IPS-11a (cell line): ENCODE data around the gene RAX.

Experiments
- H3K4me3 ChIP-seq: one replicate; pipeline ENCODE4 v1.5.1; 2013; ENCODE audit warnings: low read depth, low read length, control low read depth

The RAX gene

DNA sequence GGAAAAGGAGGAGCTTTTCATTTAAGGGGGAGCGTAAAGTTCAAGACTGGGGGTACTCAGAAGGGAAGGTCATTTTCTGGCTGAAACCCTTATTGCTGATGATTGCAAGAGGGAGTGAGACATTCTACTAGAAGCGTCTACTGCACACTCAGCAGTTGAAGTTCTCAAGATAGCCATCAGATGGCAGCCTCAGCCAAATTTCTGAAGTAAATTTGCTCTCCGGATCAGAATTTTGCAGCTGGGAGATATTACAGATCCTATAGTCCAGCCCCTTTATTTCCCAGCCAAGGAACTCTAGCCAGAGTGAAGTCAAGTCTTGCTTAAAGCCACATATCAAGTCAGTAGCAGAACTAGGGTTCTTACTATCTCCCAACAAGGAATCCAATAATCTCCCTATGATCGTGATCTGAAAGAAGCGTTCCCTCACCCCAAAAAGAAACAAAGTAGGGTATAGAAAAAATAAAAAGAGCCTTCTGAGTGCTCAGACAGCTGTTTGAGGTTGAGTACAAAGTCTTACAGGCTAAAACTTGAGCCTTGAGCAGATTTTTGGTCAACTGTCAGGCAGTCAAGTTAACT, 24.0 kb downstream of the RAX start:
- H3K4me3 ChIP-seq: no peak overlapping the region

DNA sequence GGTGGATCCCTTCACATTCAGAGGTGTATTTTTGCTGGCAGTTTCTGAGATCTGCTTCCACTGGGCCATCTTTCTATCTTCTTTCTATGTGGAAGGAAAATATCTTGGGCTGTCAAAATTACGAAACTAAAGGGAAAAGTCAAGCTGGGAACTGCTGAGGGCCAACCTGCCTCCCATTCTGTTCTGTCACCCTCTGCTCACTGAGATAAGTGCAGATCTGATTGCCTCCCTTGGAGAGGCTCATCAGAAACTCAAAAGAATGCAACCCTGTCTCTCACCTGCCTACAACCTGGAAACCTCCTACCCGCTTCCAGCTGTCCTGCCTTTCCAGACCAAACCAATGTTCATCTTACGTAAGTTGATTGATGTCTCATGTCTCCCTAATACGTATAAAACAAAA, 26.5 kb downstream of the RAX start:
- no peak overlapping the region for H3K4me3 ChIP-seq

DNA sequence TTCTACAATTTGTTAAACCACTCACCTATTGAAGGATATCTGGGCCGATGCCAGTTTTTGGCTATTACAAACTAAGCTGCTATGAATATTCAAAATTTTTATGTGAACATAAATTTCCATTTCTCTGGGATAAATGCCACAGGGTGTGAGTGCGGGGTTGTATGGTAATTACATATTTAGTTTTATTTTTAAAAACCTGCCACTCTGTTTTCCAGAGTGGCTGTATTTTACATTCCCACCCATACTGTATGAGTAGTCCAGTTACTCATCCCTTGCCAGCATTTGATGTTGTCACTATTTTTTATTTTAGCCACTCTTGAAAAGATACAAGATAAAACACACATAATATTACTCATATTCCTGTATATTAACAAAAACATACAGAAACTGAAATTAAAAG, 30.3 kb downstream of the RAX start:
- H3K4me3 ChIP-seq: no peak overlapping the region

DNA sequence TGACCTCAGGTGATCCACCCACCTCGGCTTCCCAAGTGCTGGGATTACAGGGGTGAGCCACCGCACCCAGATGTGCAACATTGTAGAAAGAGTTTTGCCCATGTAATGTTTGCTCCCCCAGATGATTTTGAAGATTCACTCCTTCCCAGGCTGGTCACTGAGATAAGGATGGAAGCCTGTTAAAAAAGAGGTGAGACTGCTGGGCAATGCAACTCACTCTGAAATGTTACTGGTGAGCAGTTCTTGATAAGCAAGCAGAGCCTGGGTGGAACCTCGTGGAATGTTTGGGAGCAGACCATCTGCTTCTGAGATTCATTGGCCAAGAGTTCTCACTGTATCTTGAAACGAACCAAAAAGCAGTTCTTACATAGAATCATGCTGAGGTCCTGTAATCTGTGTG, 33.6 kb downstream of the RAX start:
- H3K4me3 ChIP-seq: no peak overlapping the region

DNA sequence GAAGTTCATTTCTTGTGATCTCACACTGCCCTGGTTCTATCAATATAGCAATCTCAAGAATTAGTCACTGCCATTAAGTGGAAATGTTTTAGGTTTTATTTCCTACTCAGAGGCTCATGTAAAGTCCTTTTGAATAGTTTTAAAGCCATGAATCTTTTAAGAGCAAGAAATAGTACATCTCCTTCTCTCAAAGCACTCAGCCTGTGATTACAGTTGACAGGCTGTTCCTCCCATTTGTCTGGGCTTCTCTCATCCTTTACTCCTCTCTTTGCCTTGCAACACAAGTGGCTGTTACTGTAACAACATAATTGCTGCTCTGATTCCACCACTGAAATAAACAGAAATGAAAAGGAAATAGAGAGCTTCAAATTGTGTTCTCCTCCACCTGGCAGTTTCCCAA, 34.9 kb downstream of the RAX start:
- no peak overlapping the region for H3K4me3 ChIP-seq

DNA sequence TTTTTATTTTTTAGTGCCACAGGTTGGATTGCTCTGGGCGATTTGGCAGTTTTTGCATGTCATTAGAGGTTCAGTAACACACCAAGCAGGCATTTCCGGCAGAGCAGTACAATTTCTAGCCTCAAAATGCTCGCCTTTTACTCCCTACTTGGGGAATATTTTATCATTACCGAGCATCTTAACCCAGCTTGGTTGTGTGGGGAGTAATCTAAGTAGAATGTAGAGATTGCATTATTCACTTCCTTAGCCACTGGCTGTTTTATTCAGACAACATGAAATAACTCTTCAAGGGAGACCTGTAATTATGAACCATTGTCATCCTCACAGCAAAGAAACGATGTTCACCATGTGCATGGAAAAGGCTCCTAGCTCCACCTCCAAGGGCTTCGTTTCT, 40.2 kb downstream of the RAX start:
- no peak overlapping the region for H3K4me3 ChIP-seq

DNA sequence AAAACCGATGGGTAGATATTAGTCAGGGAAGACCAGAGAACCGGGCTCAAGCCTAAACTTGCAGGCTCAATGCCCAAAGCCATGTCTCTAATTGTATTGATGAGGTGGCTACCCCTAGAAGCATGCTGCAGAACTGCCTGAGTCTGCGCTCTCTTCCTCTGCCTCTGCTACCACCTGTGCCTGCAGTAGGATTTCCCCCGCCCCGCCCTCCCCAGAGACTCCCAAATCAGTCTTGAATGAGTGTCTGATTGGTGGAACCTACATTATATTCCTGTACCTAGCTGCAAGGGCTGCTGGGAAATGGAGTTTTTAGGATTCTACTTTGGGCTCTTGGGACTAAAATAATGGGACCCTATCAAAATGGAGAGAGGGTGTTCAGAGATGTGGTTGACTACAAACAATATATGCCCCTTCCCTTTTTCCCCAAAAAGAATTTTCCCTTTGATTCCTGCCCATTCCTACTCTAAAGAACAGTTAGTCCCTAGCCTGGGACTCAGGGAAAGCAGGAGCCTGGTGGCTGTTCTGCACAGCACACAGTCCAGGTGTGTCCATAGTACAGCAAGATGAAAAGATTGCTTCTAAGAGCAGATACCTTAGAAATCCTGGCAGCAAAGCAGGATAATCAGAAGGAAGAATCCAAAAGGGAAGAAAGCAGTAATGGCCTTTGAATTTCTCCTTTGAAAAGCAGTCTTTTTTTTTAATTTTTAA, 40.8 kb downstream of the RAX start:
- H3K4me3 ChIP-seq: no peak overlapping the region

DNA sequence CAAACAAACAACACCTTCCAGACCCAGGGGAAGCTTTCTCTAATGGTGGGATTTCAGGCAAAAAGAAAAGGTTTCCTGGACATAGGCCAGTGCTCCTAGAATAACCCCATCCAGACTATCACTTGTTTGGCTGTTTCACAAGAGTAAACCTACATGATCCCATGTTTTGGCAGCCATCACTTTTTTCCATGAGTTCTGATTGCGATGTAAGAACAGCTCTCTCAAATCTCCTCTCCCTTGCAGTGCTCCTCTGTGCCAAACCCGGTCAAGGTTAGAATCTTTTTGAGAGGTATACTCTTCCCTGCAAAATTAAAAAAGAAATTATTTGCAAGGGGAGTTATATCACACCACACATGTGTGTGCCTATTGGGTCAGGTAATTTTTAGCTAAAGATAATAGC, 41.4 kb downstream of the RAX start:
- H3K4me3 ChIP-seq: no peak overlapping the region

DNA sequence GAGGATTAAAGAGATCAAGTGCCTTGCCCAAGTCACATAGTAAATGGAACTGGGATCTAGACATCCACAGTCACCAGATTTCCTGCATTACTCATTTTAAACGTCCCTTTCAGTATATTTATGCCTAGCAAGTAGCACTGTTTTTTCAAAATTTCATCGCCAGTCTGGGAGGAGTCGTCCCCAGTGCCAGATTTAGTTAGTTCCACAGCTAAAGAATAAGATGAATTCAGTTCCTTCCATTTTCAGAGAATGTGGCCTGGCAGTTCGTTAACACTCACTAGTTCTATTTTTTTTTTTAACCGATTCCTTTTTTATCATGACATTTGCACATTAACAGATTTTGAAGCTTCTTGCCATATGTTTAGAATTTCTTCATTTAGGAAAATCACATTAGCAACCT, 42.1 kb downstream of the RAX start:
- no peak overlapping the region for H3K4me3 ChIP-seq

DNA sequence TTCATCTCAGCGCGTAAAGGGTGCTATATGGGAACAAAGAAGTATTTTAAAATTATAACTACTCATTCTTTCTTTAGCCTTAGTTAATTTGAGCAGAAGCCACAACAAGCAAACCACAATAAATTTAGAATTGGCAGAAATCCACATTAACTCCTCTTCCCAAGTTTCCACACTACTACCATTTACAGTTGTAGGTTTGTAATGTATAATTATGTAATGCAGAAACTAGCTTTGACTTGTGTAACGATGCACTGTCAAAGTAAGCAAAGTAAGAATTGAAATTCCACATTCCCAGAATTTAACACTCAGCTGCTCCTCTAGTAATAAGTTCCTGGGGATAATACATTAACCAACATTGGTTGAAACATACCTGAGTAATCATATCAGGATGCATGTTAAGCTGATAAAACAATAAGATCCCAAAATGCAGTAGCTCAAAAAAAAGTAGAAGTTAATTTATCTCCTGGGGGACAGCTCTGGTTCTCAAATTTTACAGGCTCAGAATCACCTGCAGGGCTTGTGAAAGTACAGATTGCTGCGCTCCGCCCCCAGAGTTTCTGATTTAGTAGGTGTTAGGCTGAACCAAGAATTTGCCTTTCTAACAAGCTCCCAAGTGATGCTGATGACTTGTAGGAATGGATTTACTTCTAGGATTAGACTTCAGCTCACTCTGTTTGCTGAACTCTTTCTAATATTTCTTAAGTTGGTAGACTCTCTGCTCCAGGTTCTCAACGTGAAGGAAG, 43.4 kb downstream of the RAX start:
- no peak overlapping the region for H3K4me3 ChIP-seq

DNA sequence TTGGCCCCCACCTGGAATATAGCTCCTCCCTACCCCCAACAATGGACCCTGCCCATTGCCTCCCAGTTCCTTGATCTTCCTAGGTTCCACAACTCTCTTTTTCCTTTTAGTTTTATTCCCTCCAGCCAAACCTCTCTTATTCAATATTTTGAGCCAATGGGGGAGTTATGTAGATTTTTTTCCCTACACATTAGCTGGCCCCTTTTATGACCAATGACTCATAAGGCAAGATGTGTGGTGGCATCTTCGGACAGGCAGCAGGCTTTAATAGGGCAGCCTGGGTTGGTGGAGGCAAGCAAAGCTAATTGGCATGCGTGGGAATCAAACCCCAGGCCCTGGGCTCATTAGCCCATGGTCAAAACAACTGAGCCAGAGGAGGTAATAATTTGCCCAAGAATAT, 44.1 kb downstream of the RAX start:
- no peak overlapping the region for H3K4me3 ChIP-seq

DNA sequence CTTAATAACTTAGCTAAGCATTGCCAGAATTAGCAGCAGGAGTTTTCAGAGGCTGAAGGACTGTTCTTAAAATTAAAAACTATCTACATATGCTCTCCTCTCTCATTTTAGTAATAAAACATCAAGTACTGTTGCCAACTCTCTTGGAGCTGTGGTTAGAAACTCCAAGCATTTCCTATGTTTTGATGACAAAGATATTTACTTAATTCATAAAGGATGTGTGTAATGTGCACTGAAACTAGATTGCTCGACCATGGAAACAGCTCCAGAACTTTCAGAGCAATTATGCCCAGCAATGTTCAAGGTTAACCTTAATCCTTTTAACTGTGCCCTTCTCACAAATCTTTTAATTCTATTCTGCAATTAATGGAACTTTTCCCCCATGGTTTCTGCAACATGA, 44.9 kb downstream of the RAX start:
- no peak overlapping the region for H3K4me3 ChIP-seq

DNA sequence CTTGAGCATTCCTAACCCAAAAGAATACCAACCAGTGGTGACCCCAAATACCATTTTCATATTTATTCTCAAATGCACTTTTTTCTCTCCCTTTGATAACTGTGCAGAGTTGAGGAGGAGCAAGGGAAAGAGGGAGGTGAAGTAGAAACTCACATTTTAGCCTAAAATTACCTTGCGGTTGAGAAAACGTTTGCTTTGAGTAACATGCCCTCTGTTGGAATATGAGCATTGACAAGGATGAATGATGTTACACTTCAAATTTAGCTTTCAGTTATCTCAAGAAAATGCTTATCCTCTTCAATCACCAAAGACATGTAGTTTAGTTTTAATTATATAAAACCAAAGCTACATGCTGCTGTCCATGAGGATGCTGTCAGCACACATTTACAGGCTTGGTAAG, 50.9 kb downstream of the RAX start:
- H3K4me3 ChIP-seq: no peak overlapping the region

DNA sequence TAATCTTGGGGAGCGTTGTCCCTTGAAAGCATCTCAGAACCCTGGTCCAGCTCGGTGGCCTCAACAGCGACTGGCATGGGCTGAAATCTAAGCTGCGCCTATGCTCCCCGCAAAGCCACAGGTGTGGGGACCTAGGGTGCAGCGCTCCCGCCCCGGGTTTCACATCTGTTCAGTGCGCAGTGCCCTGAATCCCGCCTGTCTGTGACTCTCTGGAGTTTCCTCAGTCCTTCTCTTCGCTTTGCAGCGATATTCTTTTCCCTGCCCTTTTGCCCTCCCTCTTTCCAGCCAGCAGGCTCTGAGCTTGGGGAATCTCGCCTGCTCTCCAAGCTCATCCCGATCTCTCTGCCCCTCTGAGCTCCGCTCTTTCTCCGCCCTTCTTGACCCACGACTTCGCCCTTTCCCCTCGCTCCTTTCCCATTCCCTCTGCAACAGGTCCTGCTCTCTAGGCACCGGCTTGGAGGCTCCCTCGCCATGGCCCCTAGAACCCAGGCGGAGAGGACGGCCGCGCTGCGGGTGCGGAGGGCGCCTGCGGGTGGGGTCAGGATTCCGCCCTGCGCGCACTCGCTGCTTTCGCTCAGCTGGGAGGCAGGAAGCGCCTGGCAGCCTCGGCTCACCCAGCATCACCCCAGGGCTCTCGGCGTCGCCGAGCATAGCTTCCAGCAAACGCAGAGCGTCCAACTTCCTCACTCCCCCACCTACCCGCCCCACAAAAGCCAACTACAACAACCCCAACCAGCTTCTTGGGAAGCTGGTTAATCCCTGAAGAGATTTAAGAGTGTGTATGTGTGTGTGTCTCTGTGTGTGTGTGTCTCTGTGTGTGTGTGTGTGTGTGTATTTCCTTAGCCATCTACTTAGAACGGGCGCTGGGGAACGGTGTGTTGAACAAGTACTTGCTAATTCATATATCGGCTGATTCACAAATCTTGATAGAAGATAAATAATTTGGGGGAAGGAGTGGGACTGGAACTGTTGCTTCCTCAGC, 52.2 kb downstream of the RAX start:
- peak overlapping the region; percentile 29 for H3K4me3 ChIP-seq

DNA sequence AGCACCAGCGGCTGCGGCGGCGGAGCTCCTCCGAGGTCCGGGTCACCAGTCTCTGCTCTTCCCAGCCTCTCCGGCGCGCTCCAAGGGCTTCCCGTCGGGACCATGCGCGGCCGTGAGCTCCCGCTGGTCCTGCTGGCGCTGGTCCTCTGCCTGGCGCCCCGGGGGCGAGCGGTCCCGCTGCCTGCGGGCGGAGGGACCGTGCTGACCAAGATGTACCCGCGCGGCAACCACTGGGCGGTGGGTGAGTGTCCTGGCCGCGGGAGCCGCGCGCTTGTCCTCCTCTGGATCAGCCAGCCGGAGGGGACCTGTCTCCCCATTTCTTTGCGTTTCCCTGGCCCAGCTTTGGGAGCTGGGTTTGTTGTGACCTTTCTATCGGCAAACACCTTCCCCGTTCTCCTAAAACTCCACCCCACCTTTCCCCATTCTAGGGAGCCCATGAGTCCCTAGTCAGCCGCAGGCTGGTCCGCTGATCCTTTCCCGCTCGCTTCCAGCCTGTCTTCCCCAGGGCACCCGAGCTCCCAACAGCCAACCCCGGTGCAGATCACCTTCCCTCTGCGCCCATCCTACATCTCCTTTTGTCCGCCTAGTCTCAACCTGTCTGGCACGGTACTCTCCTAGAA, 53.0 kb downstream of the RAX start:
- H3K4me3 ChIP-seq: peak overlapping the region; percentile 28

DNA sequence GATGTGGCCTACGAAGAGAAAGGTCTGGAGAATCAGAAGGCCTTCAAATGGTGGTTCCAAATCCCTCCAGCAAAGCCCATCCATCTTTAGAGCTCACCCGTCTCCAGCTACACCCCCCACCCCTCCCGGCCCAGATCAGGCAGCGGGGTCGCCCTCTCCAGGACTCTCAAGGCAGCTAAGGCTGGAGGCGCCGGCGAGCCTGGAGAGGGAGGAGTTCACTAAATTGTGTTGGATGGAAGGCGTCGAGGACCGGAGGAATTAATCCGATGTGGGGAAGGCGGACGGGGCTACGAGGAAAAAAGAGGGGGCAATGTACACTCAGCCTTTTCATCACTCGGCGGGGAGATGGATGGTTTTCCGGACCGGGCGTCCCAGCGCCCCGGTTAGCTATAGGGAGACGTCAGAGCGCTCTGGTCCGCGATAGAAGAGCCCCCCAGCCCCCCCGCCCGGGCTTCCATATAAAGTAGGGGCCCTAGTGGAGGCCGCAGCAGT, 53.5 kb downstream of the RAX start, which contains the start of gene GRP:
Gene GRP, plus strand, starts transcription at position 487 of the 492 bp plus-strand sequence. CDS start 108 bp downstream, outside the sequence.
- H3K4me3 ChIP-seq: peak within 1 kb of the TSS; percentile 29

DNA sequence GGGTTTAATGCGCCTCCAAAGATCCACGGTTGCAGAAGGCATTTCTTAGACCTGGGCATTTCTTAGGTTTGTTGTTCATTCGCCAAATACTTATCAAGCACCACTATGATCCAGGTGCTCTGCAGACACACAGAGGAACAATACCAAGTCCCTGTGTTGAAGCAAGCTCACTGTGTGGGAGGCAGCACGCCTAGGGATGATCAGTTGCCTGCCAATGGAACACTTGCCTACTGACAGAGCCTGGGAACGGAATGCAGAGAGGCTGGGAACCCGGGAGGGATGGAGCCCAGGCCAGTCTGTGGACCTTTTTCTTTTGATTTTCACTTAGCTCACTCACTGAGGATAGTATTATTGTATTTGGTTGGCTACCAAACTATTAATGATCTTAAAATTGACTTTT, 55.2 kb downstream of the RAX start:
- no peak overlapping the region for H3K4me3 ChIP-seq
